GM13977 (cell line): ENCODE data around the gene DIP2A.
A peak's percentile ranks its signal among the peaks of the same experiment; 100 is the strongest.

Experiments
- DNase-seq: peaks from one replicate; pipeline ENCODE4 v3.0.0; 2012; ENCODE audit warnings: low spot score
- CTCF ChIP-seq: IDR thresholded peaks from 2 replicates; pipeline ENCODE4 v1.5.1; 2012; ENCODE audit warnings: mild to moderate bottlenecking, control low read depth; ENCODE audit not compliant: insufficient read depth; ENCODE audit errors: extremely low read depth, missing control alignments
- in situ Hi-C: fragments of 300-500 bp; cut with MboI; formaldehyde crosslinking; loops from one replicate; pipeline ENCODE4 v1.12.0; 2022; ENCODE audit warnings: low sequenced_read_pairs, low pct_unique_long_range_greater_than_20kb, mixed read lengths, inconsistent platforms; ENCODE audit not compliant: unreplicated experiment

The DIP2A gene

GRCh38 chr21:46550116-46550941 is 91.6 kb downstream of the DIP2A start:
- TF ChIP-seq CTCF, result no peak

GRCh38 chr21:46551636-46552241 is 93.0 kb downstream of the DIP2A start:
- in situ Hi-C loops, result no loop called here
- DNase-seq, result peak; percentile 56
- TF ChIP-seq CTCF, result peak; percentile 26

More at GRCh38 chr21:46550116-46550941, 91.6 kb downstream of the DIP2A start:
- DNase-seq, result no peak
- in situ Hi-C loops, result no loop called here

- in situ Hi-C loops, result no loop called here
- no peak for DNase-seq
- no peak for TF ChIP-seq CTCF
Observed at GRCh38 chr21:46552274-46552673, 93.6 kb downstream of the DIP2A start.

- TF ChIP-seq CTCF, result no peak
- in situ Hi-C loops, result no loop called here
- DNase-seq, result no peak
Observed at GRCh38 chr21:46552865-46553379, 94.2 kb downstream of the DIP2A start.

GRCh38 chr21:46553993-46554392 is 95.3 kb downstream of the DIP2A start:
- no peak for TF ChIP-seq CTCF
- in situ Hi-C loops, result no loop called here
- DNase-seq, result no peak

GRCh38 chr21:46554431-46555224 is 95.9 kb downstream of the DIP2A start:
- DNase-seq, result no peak
- TF ChIP-seq CTCF, result no peak
- in situ Hi-C loops, result no loop called here
